ENCODE data around the gene CCDC60. TPM values are rescaled to one million over a fixed set of nuclear protein-coding genes. Genes with fewer than 3 reads are reported as not detected.

CCDC60 gene
- total and polyA plus RNA-seq, 8 donors, result not detected

DNA sequence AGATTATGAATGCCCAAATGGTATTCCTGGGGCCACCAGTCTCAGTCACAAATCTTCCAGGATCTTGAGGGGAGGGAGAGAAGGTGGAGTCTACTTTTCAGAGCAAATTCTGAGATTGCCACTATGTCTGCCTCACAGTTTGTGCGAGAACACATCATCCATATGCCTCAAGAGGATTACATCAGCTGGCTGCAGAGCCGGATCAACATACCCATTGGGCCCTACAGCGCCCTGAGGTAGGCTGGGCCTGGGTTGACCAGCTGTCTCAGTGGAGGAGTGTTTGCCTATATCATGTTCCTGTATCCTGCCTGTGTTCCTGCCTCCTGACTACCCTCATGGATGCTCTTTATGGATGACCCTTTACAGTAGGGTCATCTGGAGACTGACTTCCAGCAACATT, 205.9 kb downstream of the CCDC60 start:
- TF ChIP-seq, protein P1, sequence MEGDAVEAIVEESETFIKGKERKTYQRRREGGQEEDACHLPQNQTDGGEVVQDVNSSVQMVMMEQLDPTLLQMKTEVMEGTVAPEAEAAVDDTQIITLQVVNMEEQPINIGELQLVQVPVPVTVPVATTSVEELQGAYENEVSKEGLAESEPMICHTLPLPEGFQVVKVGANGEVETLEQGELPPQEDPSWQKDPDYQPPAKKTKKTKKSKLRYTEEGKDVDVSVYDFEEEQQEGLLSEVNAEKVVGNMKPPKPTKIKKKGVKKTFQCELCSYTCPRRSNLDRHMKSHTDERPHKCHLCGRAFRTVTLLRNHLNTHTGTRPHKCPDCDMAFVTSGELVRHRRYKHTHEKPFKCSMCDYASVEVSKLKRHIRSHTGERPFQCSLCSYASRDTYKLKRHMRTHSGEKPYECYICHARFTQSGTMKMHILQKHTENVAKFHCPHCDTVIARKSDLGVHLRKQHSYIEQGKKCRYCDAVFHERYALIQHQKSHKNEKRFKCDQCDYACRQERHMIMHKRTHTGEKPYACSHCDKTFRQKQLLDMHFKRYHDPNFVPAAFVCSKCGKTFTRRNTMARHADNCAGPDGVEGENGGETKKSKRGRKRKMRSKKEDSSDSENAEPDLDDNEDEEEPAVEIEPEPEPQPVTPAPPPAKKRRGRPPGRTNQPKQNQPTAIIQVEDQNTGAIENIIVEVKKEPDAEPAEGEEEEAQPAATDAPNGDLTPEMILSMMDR (IDR thresholded peaks at IDR 0.05), result no peak
- Histone ChIP-seq H3K27me3 (no peaks in the 10 kb centered on the region), H3K4me1 (no peaks in the 10 kb centered on the region), H3K9me3 (no peaks in the 10 kb centered on the region), H3K4me3 (no peak overlapping the region), H3K36me3 (no peaks in the 10 kb centered on the region), H3K27ac (no peak overlapping the region)
- FAIRE-seq (no peak), ATAC-seq (no peak), DNase-seq (no peak)
- intact Hi-C loops (cut with DNase I), result loop anchor here in 1 of 3 donors (10.0 kb wide), 1 partner anchor 556 kb away; the partner anchor contains the start of gene SRRM4
- WGBS, 2 donors, result 63 to 87% methylated on average over 3 of the region's 3 CpGs

DNA sequence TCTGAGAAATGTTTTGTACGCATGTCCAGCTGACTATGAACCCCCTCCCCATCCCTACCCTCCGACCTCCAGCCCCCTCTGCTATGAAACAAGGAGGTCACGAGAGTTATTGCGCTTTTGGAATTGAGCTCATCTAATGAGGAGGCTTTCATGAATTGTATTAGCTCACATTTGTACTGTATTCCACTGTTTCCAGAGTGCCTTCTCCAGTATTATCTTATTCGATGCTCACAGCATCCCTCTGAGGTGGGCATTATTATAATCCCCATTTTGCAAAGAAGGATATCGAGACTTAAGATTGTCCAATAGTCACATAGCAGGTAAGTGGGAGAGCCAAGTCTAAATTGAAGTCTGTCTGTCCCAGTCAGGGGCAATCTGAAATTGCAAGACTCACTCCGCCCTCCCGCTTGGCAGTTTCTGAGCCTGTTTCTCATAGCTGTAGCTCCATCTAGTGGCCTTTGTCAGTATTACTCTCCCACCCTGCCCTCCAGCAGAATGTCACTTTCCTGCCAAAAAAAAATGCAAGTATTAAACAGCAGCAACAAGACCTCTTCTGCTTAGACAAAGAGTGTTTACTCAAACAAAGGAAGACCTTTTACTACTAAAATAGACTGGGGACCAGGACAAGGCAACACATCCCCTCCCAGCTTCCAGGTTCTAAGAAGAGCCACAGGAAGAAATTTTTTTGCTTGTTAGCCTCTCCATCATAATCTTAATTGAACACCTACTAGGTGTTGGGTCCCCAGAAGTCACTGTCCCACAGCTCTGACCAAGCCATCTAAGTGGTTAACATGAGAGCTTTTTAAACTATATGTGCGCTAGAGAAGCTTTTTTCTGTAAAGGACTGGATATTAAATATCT, 210.5 kb downstream of the CCDC60 start:
- FAIRE-seq, result no peak
- DNase-seq, result peak in 5 of 6 donors; percentile 41 to 71 (median 51)
- no peaks in the 10 kb centered on the region for H3K9me3 ChIP-seq

DNA sequence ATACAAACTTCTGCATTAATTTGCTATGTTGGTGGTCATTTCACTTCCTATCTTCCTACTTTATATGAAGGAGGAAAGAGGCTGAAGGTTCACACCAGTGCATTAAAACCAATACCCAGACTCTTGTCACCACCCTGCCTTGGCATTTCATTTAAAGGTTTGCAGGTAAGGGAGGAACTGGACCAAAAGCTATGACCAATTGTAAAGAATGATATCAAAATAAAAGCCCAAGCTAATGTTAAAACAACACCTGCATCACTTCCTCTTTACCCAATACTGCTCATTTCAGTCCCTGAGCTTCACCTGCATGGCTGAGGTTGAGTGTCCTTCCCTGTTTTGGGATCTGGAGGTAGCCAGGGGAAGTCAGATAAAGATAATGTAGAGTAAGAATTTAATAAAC, 211.8 kb downstream of the CCDC60 start:
- no peaks in the 10 kb centered on the region for H3K9me3 ChIP-seq
- ATAC-seq, result no peak
- no peaks in the 10 kb centered on the region for H3K4me1 ChIP-seq
- no peak for DNase-seq
- TF ChIP-seq, protein P1 (IDR thresholded peaks at IDR 0.05), result no peak
- intact Hi-C loops (cut with DNase I), result loop anchor here in 1 of 3 donors (10.0 kb wide), 1 partner anchor 562 kb away; the partner anchor contains the start of gene SRRM4
- no peak overlapping the region for H3K4me3 ChIP-seq
- H3K27ac ChIP-seq, result no peak overlapping the region
- no peak for FAIRE-seq
- no peaks in the 10 kb centered on the region for H3K27me3 ChIP-seq
- H3K36me3 ChIP-seq, result no peaks in the 10 kb centered on the region

More for the DNA sequence above, 210.5 kb downstream of the CCDC60 start:
- Histone ChIP-seq H3K4me1 (no peaks in the 10 kb centered on the region), H3K4me3 (no peak overlapping the region), H3K27me3 (no peaks in the 10 kb centered on the region), H3K27ac (no peak overlapping the region), H3K36me3 (no peaks in the 10 kb centered on the region)
- intact Hi-C loops (cut with DNase I), result loop anchor here in 1 of 3 donors (10.0 kb wide), 1 partner anchor 560 kb away; the partner anchor contains the start of gene SRRM4
- TF ChIP-seq, protein P1 (IDR thresholded peaks at IDR 0.05), result peak; percentile 78 to 90 (median 84)
- peak in 3 of 4 donors; percentile 82 to 86 (median 84) for ATAC-seq
- WGBS, 2 donors, result 30 to 34% methylated on average over 9 of the region's 9 CpGs

DNA sequence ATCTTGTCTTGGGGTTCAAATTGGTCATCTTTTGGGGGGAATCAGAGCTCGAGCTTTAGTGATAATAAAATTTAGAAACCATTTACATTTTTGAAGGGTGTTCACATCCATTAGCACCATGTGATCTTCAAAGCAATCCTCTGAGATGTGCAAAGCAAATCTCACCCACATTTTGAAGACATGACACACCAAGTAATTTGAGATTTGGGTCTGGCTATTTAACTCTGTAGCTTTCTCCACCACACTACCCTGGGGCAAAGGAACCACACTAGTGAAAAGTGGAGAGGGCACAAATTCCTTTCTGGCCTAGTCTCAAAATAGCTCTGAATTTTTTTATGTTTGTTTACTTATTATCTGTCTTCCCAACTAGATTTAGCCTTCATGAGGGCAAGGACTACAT, 212.5 kb downstream of the CCDC60 start:
- intact Hi-C loops (cut with DNase I), result loop anchor here in 1 of 3 donors (10.0 kb wide), 1 partner anchor 562 kb away; the partner anchor contains the start of gene SRRM4
- 9 to 10% methylated on average over 1 of the region's 1 CpG for WGBS, 2 donors
- no peaks in the 10 kb centered on the region for H3K27me3 ChIP-seq
- H3K27ac ChIP-seq, result no peak overlapping the region
- TF ChIP-seq, protein P1 (IDR thresholded peaks at IDR 0.05), result no peak
- H3K9me3 ChIP-seq, result no peaks in the 10 kb centered on the region
- H3K4me3 ChIP-seq, result no peak overlapping the region
- H3K36me3 ChIP-seq, result no peaks in the 10 kb centered on the region
- no peak for FAIRE-seq
- no peaks in the 10 kb centered on the region for H3K4me1 ChIP-seq
- no peak for ATAC-seq
- DNase-seq, result no peak

DNA sequence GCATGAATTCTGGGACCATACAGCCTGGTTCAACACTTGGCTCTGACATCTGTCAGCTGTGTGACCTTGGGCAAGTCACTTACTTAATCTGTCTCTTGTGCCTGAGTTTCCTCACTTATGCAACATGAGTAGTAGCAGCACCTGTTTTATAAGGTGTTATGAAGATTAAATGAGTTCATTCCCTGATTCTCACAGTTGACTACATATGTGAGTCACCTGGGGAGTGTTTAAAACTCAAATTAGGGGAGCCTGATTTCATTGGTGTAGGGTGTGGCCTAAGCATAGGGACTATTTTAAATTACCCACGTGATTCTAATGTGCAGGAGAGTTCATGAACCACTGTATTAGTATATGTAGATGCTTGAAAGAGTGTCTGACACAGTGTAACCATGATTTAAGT, 222.3 kb downstream of the CCDC60 start:
- FAIRE-seq (no peak), DNase-seq (no peak), ATAC-seq (peak in 2 of 4 donors; percentile 28 to 41)
- H3K27me3 ChIP-seq, result no peaks in the 10 kb centered on the region
- H3K4me1 ChIP-seq, result no peaks in the 10 kb centered on the region
- TF ChIP-seq, protein P1 (IDR thresholded peaks at IDR 0.05), result no peak
- H3K36me3 ChIP-seq, result no peaks in the 10 kb centered on the region
- WGBS, 2 donors, result 43 to 47% methylated on average over 1 of the region's 1 CpG
- H3K9me3 ChIP-seq, result no peaks in the 10 kb centered on the region
- no peak overlapping the region for H3K4me3 ChIP-seq
- no peak overlapping the region for H3K27ac ChIP-seq
- intact Hi-C loops (cut with DNase I), result no loop called here
